ENCODE measurements around the gene GUK1. TPM values are rescaled to one million over a fixed set of nuclear protein-coding genes. Genes with fewer than 3 reads are reported as not detected.

Gene GUK1
- total RNA-seq, 1 donor from 2014 or later = 979 TPM

DNA sequence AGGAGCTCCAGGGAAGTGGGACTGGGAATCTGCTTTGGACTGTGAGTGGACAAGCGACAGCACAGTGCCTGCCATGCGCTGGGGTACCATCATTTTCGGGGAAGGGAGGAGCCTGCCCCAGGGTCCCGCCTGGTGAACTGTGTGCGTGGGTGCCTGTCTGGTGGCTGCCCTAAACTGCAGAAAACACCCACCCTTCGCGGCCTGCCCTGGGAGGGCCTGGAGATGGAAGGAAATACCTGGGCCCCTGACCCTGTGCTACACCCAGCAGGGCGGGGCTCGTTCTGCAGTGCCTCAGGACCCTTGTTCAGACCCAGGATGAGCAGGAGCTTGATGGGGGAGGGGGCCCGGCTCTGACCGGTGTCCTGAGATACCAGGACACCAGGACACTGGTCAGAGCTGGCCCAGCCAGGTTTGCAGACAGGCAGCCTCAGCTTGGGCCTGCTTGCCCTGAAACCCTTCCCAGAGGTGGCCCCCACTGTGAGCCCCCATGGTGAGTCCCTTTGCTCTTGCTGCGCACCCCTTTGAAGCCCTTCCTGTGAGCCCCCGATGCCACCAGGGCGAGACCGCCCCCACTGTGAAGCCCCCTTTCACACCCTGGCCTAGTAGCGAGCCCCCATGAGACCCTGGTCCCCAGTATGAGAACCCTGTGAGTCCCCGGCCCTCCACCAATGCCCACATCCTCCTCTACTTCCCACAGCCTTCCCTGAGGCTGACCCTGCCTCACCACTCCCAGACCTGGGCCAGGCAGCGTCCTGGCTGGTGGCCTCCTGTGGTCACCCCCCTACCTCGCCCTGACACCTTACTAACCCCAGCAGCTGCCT lies 12.2 kb downstream of the GUK1 start:
- Histone ChIP-seq H3K27ac (no peak overlapping the region), H3K4me3 (no peak overlapping the region), H3K9me3 (no peaks in the 10 kb centered on the region), H3K4me1 (peaks cover 8 to 30% of the 10 kb centered on the region in 2 donors), H3K36me3 (peaks cover 13% of the 10 kb centered on the region in 2 donors), H3K27me3 (no peaks in the 10 kb centered on the region)
- TF ChIP-seq, protein P1, sequence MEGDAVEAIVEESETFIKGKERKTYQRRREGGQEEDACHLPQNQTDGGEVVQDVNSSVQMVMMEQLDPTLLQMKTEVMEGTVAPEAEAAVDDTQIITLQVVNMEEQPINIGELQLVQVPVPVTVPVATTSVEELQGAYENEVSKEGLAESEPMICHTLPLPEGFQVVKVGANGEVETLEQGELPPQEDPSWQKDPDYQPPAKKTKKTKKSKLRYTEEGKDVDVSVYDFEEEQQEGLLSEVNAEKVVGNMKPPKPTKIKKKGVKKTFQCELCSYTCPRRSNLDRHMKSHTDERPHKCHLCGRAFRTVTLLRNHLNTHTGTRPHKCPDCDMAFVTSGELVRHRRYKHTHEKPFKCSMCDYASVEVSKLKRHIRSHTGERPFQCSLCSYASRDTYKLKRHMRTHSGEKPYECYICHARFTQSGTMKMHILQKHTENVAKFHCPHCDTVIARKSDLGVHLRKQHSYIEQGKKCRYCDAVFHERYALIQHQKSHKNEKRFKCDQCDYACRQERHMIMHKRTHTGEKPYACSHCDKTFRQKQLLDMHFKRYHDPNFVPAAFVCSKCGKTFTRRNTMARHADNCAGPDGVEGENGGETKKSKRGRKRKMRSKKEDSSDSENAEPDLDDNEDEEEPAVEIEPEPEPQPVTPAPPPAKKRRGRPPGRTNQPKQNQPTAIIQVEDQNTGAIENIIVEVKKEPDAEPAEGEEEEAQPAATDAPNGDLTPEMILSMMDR (IDR thresholded peaks at IDR 0.05) = no peak
- no peak for DNase-seq (ENCODE audit: low spot score in 2 of 2)
- intact Hi-C loops (cut with DNase I) = no loop called here

GRCh38 chr1:228152918-228153258 lies 12.8 kb downstream of the GUK1 start:
- no peaks in the 10 kb centered on the region for H3K9me3 ChIP-seq
- no peak overlapping the region for H3K27ac ChIP-seq
- peaks cover 7 to 9% of the 10 kb centered on the region in 2 donors for H3K36me3 ChIP-seq
- intact Hi-C loops (cut with DNase I) = no loop called here
- DNase-seq (ENCODE audit: low spot score in 2 of 2) = no peak
- TF ChIP-seq, protein P1 (IDR thresholded peaks at IDR 0.05) = no peak
- no peaks in the 10 kb centered on the region for H3K27me3 ChIP-seq
- H3K4me1 ChIP-seq = peaks cover 8 to 30% of the 10 kb centered on the region in 2 donors
- no peak overlapping the region for H3K4me3 ChIP-seq

DNA sequence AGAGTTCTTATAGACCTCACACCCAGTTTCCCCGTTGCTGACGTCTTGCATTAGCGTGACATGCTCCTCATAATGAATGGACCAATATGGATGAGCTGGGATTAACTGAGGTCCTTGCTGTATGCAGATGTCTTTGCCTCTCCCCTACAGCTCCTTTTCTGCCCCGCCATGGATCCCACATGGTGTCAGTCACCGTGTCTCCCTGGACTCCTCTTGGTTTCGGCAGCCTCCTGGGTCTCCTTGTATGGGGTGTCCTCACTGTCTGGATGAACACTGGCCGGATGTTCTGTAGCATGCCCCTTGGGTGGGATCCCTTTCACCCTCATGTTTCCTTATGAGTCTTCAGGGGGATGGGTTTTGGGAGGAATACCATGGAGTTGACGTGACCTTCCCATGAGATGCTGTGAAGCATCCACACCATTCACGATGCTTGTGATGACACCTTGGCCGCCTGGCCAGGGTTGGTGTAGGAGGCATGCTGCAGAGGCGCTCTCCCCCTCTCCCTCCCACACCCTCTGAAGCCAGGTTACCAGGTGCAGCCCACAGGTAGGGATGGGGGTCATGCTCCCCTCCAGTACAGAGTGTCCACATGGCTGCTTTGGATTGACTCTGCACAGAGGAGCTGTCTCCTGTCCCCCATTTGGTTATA lies 14.1 kb downstream of the GUK1 start:
- Histone ChIP-seq H3K9me3 (no peaks in the 10 kb centered on the region), H3K36me3 (no peaks in the 10 kb centered on the region), H3K27me3 (no peaks in the 10 kb centered on the region), H3K4me1 (peaks cover 8 to 26% of the 10 kb centered on the region in 2 donors), H3K4me3 (no peak overlapping the region), H3K27ac (no peak overlapping the region)
- no peak for DNase-seq (ENCODE audit: low spot score in 2 of 2)
- TF ChIP-seq, protein P1 (IDR thresholded peaks at IDR 0.05) = no peak
- intact Hi-C loops (cut with DNase I) = no loop called here

- TF ChIP-seq, protein P1 (IDR thresholded peaks at IDR 0.05) = no peak
- H3K4me3 ChIP-seq = no peak overlapping the region
- peaks cover 5 to 18% of the 10 kb centered on the region in 2 donors for H3K4me1 ChIP-seq
- H3K27me3 ChIP-seq = no peaks in the 10 kb centered on the region
- no peak for DNase-seq (ENCODE audit: low spot score in 2 of 2)
- no peaks in the 10 kb centered on the region for H3K36me3 ChIP-seq
- H3K27ac ChIP-seq = no peak overlapping the region
- no peaks in the 10 kb centered on the region for H3K9me3 ChIP-seq
- intact Hi-C loops (cut with DNase I) = no loop called here
Observed at GRCh38 chr1:228154670-228155571, 14.8 kb downstream of the GUK1 start.

DNA sequence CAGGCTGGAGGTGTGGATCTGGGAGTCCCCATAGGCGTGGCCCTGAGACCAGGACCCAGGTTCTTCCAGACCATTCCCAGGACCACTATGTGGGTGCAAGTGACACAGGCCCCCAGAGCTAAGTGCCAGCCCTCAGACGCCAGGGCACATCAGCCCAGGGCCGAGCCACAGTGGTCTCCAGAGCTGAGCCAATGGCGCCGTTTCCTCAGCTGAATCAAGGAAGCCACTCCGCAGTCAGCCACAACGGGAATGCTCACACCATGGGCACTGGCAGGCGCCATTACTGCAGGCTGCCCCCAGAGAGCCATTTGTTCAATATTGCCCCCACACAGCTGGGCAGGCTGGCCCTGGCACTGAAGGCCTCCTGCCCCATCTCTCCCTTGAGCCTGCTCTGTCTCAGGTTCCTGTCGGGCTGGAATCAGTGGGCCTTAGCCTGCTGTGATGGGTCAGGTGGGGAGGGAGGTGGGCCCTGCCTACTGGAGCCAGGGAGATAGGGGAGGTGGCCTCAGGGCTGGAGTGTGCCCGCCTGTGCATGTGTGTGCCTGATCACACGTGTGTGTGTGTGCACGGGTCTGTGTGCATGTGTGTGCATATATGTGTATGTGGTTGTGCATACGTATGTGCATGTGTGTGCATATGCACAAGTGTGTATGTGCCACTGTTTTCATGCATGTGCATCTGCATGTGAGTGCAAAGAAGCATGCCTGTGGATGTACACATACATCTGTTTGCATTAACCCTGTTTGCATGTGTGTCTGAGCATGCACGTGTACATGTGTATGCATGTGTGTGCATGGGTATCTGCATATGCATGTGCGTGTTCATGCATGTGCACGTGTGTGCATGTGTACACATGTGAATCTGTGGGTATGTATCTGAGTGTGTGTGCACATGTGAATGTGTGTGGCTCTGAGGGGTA lies 15.8 kb downstream of the GUK1 start:
- H3K36me3 ChIP-seq = no peaks in the 10 kb centered on the region
- TF ChIP-seq, protein P1 (IDR thresholded peaks at IDR 0.05) = no peak
- intact Hi-C loops (cut with DNase I) = no loop called here
- no peaks in the 10 kb centered on the region for H3K9me3 ChIP-seq
- no peak overlapping the region for H3K27ac ChIP-seq
- no peak overlapping the region for H3K4me3 ChIP-seq
- no peak for DNase-seq (ENCODE audit: low spot score in 2 of 2)
- peaks cover 0 to 10% of the 10 kb centered on the region in 2 donors for H3K4me1 ChIP-seq
- no peaks in the 10 kb centered on the region for H3K27me3 ChIP-seq

All from ascending aorta (tissue), 2 donors.